Ishikawa (cell line): ENCODE data around the gene EXOC1L.

ENCODE experiments used
- CEBPB ChIP-seq: IDR thresholded peaks from 2 replicates; pipeline ENCODE4 v1.6.1; 2012
- CREB1 ChIP-seq: IDR thresholded peaks from 2 replicates; pipeline ENCODE4 v1.6.1; 2012; ENCODE audit warnings: low read depth
- EGR1 ChIP-seq: IDR thresholded peaks from 2 replicates; pipeline ENCODE4 v1.6.1; 2012
- EP300 ChIP-seq: IDR thresholded peaks from 2 replicates; pipeline ENCODE4 v1.6.1; 2012; ENCODE audit warnings: borderline replicate concordance
- FOXM1 ChIP-seq: IDR thresholded peaks from 2 replicates; pipeline ENCODE4 v1.6.1; 2012; ENCODE audit warnings: low read depth, borderline replicate concordance
- NFIC ChIP-seq: IDR thresholded peaks from 2 replicates; pipeline ENCODE4 v1.6.1; 2012
- RAD21 ChIP-seq: IDR thresholded peaks from 2 replicates; pipeline ENCODE4 v1.6.1; 2012; ENCODE audit warnings: low read depth
- TAF1 ChIP-seq: IDR thresholded peaks from 2 replicates; pipeline ENCODE4 v1.6.1; 2012; ENCODE audit warnings: low read depth, mild to moderate bottlenecking
- TCF12 ChIP-seq: IDR thresholded peaks from 2 replicates; pipeline ENCODE4 v1.6.1; 2012; ENCODE audit warnings: low read depth
- TEAD4 ChIP-seq: IDR thresholded peaks from 2 replicates; pipeline ENCODE4 v1.6.1; 2012
- YY1 ChIP-seq: IDR thresholded peaks from 2 replicates; pipeline ENCODE4 v1.6.1; 2012; ENCODE audit warnings: low read depth
- ZBTB7A ChIP-seq: IDR thresholded peaks from 2 replicates; pipeline ENCODE4 v1.6.1; 2012; ENCODE audit warnings: low read depth
- TF ChIP-seq, protein P1 (sequence below): IDR thresholded peaks from 2 replicates; pipeline ENCODE4 v1.6.1; 2012; ENCODE audit warnings: low read depth, mild to moderate bottlenecking
- TF ChIP-seq, protein P2 (sequence below): IDR thresholded peaks from 2 replicates; pipeline ENCODE4 v1.6.1; 2012
- TF ChIP-seq, protein P3 (sequence below): IDR thresholded peaks from 2 replicates; pipeline ENCODE4 v1.6.1; 2012

Gene EXOC1L

DNA sequence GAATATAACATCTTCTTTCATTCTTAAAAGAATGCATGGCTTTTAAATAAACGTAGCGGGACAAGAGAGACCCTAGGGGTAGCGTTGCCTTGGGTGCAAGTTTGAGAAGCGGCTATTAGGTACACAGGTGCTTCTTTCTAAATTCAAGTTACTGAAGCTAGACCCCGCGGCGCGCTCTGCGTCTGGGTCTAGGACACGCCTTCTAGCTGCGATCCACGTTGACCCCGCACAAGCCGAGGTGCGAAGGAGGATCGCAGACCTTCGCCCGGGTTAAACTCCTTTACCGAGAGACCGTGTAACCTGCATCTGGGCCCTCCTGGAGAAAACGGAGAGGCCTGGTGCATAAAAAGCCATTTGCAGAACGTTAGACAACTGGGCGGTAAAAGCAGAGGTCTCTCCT, 25.5 kb upstream of the EXOC1L start:
- TF ChIP-seq CREB1 (no peak), CEBPB (no peak)

- TF ChIP-seq NFIC (no peak), EP300 (no peak), FOXM1 (no peak), TCF12 (no peak), TEAD4 (no peak), YY1 (no peak), TAF1 (no peak), RAD21 (no peak), CREB1 (no peak), ZBTB7A (no peak), CEBPB (no peak), EGR1 (no peak)
- TF ChIP-seq, protein P1, sequence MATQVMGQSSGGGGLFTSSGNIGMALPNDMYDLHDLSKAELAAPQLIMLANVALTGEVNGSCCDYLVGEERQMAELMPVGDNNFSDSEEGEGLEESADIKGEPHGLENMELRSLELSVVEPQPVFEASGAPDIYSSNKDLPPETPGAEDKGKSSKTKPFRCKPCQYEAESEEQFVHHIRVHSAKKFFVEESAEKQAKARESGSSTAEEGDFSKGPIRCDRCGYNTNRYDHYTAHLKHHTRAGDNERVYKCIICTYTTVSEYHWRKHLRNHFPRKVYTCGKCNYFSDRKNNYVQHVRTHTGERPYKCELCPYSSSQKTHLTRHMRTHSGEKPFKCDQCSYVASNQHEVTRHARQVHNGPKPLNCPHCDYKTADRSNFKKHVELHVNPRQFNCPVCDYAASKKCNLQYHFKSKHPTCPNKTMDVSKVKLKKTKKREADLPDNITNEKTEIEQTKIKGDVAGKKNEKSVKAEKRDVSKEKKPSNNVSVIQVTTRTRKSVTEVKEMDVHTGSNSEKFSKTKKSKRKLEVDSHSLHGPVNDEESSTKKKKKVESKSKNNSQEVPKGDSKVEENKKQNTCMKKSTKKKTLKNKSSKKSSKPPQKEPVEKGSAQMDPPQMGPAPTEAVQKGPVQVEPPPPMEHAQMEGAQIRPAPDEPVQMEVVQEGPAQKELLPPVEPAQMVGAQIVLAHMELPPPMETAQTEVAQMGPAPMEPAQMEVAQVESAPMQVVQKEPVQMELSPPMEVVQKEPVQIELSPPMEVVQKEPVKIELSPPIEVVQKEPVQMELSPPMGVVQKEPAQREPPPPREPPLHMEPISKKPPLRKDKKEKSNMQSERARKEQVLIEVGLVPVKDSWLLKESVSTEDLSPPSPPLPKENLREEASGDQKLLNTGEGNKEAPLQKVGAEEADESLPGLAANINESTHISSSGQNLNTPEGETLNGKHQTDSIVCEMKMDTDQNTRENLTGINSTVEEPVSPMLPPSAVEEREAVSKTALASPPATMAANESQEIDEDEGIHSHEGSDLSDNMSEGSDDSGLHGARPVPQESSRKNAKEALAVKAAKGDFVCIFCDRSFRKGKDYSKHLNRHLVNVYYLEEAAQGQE: no peak
- TF ChIP-seq, protein P2, sequence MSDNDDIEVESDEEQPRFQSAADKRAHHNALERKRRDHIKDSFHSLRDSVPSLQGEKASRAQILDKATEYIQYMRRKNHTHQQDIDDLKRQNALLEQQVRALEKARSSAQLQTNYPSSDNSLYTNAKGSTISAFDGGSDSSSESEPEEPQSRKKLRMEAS: no peak
- TF ChIP-seq, protein P3, sequence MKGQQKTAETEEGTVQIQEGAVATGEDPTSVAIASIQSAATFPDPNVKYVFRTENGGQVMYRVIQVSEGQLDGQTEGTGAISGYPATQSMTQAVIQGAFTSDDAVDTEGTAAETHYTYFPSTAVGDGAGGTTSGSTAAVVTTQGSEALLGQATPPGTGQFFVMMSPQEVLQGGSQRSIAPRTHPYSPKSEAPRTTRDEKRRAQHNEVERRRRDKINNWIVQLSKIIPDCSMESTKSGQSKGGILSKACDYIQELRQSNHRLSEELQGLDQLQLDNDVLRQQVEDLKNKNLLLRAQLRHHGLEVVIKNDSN: no peak
Measured at GRCh38 chr4:55795341-55795740, 24.2 kb upstream of the EXOC1L start.

GRCh38 chr4:55801498-55801897, 18.1 kb upstream of the EXOC1L start:
- TF ChIP-seq FOXM1: no peak
- TF ChIP-seq NFIC: no peak
- no peak for TF ChIP-seq EP300
- no peak for TF ChIP-seq RAD21

DNA sequence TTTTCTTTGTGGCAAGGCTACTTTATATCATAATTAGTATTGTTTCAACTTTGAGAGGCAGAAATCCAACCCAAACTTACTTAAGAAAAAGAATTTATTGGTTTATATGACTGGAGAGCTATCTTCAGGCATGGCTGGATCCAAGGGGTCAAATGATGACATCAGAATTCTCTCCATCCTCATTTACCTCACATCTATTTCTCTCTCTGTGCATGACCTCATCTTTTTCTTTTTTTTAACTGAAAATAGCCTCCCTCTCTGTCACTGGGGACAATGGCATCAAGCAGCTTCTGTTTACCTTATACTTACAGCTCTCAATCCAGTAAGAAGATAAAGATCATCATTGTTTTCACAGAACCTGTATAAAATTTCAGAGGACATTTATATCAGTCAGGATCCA, 12.0 kb upstream of the EXOC1L start:
- TF ChIP-seq CREB1 (no peak), TCF12 (no peak), TEAD4 (no peak), EGR1 (no peak), RAD21 (no peak)
- TF ChIP-seq, protein P1: no peak

DNA sequence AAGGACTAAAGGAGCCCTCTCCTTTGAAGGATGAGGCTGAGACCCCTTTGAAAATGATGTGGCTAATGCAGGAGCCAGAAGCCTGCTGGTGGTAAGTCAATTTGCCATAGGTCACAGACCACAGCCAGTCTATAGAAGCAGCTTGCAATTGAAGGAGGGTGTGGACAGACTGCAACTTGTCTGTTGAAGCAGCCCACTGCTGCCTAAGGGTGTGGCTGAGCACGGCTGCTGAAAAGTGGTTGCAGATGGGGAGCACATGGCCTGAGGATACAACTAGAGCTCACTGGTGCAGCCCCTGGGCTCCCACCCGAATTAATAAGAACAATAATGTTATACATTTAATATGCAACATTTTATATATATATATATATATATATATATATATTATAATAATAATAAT, 11.4 kb upstream of the EXOC1L start:
- TF ChIP-seq, protein P2: no peak
- TF ChIP-seq RAD21: no peak
- no peak for TF ChIP-seq FOXM1
- TF ChIP-seq EGR1: no peak
- TF ChIP-seq CREB1: no peak
- TF ChIP-seq CEBPB: no peak
- TF ChIP-seq TEAD4: no peak
- no peak for TF ChIP-seq TAF1
- TF ChIP-seq, protein P1: no peak
- TF ChIP-seq NFIC: no peak
- TF ChIP-seq YY1: no peak
- no peak for TF ChIP-seq ZBTB7A
- no peak for TF ChIP-seq TCF12

- no peak for TF ChIP-seq RAD21
- TF ChIP-seq, protein P2: no peak
- TF ChIP-seq FOXM1: no peak
- no peak for TF ChIP-seq TCF12
- no peak for TF ChIP-seq EP300
- no peak for TF ChIP-seq CREB1
- TF ChIP-seq, protein P3: no peak
- no peak for TF ChIP-seq CEBPB
- no peak for TF ChIP-seq TEAD4
- no peak for TF ChIP-seq YY1
- TF ChIP-seq EGR1: no peak
- no peak for TF ChIP-seq ZBTB7A
- TF ChIP-seq, protein P1: no peak
Measured at GRCh38 chr4:55808632-55809031, 11.0 kb upstream of the EXOC1L start.
